CD4-positive, alpha-beta T cell treated with Interferon gamma for 1 hour (primary cell): ENCODE results near the gene STK35.
"Not testable (repeated sequence)": the region's sequence is repeated elsewhere in the genome, so short reads cannot be mapped to it uniquely, and the experiment has no call there.

Experiments used
- DNase-seq: peaks from one replicate; pipeline ENCODE4 v3.0.0-alpha.2; 2020

The STK35 gene

GRCh38 chr20:2164421-2164820 lies 62.8 kb downstream of the STK35 start:
- DNase-seq, result no peak

GRCh38 chr20:2164966-2165365 lies 63.3 kb downstream of the STK35 start:
- no peak for DNase-seq

- no peak for DNase-seq
These were observed 64.2 kb downstream of the STK35 start for GRCh38 chr20:2165871-2166270.

GRCh38 chr20:2167112-2167511 lies 65.5 kb downstream of the STK35 start:
- no peak for DNase-seq

GRCh38 chr20:2168946-2169345 lies 67.3 kb downstream of the STK35 start:
- no peak for DNase-seq

- DNase-seq, result no peak
These were observed 67.9 kb downstream of the STK35 start for GRCh38 chr20:2169456-2170088.

- DNase-seq, result no peak
These were observed 68.8 kb downstream of the STK35 start for GRCh38 chr20:2170404-2170803.

DNA sequence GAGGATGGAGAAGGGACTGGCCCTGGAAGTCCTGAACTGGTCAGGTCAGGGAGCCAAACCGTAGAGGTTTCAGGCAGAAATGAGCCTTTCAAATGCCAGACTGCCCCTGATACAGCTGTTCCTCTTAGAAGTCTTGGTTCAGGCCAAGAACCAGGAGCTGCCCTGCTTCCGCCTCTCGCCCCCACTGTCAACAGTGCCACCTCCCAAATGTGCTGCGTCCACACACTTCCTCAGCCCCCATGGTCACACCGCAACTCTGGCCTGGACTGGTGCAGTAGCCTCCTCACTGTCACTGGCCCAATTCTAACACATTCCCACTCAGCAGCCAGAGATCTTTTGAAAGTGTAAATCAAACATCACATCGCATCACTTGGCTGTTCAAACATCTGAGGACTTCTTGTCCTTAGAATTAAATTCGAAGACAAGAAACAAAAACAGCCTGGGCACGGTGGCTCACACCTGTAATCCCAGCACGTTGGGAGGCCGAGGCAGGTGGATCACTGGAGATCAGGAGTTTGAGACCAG lies 69.7 kb downstream of the STK35 start:
- no peak for DNase-seq

DNA sequence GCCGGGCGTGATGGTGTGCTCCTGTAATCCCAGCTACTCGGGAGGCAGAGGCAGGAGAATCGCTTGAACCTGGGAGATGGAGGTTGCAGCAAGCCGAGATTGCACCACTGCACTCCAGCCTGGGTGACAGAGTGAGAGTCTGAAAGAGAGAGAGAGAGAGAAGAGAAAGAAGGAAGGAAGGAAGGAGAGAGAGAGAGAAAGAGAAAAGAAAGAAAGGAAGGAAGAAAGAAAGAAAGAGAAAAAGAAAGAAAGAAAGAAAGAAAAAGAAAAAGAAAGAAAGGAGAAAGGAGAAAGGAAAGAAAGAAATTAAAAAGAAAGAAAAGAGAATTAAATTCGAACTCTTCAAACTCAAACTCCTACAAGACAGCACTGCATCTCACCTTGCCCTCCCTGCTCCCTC lies 70.2 kb downstream of the STK35 start:
- not testable (repeated sequence) for DNase-seq

DNA sequence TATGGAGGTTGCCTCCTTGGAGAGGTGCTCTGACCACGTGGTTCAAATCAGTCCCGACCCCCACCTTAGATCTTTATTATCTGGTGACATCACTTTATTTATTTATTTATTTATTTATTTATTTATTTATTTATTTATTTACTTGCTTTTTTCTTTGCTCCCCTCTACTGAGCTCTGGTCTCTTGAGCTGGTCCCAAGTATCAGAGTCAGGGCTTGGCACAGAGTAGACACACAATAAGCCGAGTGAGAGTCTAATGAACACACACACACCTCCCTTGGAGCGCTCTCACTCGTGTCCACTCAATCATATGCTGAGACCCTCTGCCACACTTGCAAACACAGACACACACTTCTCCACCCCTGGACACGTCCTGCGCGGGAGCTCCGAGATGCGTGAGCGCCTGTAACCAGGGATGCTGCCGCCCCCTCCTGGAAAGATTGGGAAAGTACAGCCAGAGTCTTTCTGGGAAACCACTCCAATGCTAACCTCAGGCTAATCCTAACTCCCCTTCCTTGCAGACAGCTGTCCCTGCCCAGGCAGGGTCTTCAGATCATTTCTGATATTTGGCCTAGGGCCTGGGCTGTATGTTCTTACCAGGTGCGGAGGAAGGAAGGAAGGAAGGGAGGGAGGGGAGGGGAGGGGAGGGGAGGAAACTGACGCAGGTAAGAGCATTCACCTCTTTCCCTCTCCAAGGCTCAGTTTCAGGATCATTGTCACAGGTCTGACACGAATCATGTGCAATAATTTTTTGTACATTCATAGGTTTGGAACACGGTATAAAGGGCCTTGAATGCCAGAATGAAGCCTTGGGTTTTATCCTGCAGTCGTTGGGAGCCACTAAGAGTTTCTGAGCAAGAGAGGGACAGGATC lies 70.9 kb downstream of the STK35 start:
- DNase-seq, result peak; percentile 58

DNA sequence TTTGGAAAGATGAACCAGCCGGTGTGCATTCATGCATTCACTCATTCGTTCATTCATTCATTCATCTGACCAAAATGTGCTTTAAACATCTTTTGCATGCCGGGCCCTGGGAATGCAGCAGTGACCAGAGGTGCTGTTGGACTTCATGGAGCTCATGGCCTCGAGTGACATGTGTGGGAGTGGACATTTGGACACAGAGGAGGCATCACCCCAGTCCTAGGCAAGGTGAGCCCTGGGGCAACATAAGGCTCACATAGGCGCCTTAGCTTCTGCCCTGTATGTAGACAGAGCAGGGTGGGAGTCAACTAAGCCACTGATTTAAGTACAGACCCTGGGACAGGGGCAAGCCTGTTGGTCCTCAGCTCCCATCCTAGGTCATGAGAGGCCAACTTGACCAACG lies 71.6 kb downstream of the STK35 start:
- DNase-seq, result no peak

DNA sequence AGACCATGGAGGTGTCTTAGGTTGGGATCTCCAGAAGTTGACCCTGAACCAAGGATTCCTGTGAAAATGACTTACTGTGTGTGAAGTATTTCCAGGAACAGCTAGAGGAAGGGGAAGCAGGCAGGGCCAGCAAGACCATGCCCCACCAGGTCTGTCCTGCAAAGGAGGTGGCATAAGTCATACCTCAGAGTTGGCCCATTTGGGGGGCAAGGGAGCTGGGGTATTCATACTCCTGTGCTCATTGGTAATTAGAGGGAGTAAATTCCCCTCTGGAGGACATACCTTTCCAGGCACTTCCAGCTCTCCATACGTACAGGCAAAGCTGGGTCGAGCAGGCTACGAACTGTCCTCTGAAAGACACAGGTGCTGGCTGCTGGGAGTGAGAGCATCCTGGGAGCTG lies 72.4 kb downstream of the STK35 start:
- DNase-seq, result no peak

DNA sequence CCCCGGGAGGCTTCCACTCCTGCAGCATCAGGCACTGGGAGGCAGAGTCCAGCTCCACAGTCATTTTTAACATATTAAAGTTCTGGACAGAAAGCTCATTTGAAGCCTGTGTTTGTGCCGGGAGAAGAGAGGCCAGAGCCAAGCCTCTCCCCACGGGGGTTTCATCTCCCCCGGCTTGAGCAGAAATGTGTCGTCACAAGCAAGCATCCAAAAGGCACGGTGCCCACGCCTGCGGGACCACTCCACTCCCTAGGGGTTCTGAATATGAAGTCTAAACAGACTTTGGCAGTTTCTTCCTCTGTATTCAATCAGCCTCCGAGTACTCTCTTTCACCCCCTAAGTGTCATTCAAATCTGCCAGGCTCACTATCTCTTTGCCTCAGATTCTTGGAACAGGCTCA lies 75.3 kb downstream of the STK35 start:
- DNase-seq, result no peak

DNA sequence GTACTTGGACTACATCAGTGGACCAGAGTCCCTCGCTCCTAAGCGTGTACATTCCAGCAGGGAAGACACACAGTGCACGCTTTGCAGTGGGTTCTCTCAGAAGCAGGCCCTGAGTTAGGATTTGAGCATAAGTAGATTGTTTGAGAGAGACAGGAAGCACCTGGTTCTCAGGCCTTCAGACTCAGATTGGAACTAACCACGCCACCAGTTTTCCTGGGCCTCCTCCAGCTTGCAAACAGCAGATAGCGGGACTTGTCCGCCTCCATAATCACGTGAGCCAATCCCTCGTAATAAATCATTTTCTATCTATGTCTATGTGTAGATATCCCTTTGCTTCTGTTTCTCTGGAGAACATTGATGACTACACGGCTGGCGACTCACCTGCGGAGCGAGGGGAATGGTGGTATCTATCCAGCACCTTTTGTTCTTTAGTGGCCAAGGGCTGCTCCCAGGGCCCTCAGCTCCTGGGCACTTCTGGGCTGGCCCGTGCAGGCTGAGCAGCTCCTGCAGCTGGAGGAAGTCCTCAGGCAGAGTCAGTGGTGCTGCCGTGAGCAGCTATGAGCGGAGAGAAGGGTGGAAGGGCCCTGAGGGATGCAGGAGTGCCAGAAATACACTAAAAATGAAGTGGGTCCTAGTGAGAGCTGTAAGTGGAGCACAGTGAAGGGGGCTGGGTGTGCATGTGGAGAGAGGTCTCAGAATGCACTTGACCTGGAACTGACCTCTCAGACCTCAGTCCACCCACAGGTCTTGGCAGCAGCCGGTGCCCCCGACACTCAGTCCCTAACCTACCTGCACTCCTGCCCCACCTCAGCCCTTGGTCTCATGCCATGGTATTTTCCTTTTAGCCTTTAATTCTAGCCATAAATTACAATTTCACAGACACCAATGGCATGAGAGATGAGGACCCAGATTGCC lies 76.9 kb downstream of the STK35 start:
- DNase-seq, result no peak

DNA sequence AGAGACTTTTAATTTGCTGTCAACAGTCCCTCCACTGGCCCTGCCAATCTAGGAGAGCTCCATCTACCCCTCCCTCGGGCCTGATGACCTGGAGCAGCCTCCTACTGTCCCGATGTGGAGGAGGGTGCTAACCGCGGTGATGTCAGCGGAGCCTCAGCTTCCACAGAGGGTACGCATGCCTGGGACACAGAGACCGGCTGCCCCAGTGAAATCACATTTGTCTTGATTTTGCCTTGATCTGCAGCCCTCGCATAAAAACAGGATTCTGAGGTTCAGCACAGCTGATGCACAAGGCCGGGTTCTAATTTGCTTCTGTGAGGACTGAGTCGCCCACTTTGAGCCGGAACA lies 77.6 kb downstream of the STK35 start:
- no peak for DNase-seq

DNA sequence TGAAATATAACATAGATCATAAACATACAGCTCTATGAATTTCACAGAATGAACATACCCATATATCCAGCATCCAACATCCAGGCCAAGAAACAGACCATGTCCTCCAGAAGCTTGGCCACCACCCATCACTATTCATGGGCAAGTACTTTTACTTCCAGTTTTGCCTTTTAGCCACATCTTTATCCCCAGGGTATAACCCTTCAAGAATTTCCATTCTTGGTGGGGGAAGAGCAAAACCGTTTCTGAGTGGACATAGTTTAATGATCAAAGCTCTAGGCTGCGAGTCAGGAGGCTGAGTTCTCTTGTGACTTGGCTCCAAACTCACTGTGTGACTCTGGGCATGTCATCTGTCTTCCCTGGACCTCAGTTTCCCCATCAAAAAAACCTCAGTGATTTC lies 78.3 kb downstream of the STK35 start:
- DNase-seq, result no peak

GRCh38 chr20:2183381-2183780 lies 81.8 kb downstream of the STK35 start:
- no peak for DNase-seq

DNA sequence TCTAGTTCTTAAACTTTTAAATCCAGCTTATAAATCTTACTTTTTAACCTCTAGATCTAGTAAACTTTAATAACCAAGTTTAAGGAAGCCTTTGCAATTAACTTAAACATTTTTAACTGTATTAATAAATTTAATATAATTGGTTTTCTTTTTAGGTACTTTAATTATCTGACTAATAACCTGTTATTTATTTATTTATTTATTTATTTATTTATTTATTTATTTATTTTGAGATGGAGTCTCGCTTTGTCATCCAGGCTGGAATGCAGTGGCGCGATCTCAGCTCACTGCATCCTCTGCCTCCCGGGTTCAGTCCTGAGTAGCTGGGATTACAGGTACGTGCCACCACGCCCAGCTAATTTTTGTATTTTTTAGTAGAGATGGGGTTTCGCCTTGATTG lies 83.3 kb downstream of the STK35 start:
- not testable (repeated sequence) for DNase-seq

GRCh38 chr20:2195614-2196013 lies 94.0 kb downstream of the STK35 start:
- DNase-seq, result no peak

DNA sequence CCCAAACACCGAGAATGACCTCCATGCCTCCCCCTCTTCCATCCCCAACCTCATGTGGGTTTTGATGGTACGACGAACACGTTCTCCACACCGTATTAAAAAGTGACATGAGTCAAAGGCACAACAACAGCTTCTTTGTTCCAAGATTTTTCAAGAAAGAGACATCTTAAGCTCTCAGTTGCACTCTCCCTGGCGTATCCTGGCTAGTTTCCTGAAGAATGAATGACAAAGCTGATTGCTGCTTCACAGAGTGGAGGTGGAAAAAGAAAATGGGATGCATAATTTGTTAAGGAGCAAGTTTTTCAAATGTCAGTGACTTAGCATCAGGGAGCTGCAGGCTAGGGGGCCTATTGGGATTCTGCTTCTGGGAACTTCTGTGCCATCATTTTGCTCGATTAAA lies 95.5 kb downstream of the STK35 start:
- no peak for DNase-seq
